ENCODE results near the gene FAM118A. TPM values are rescaled to one million over a fixed set of nuclear protein-coding genes. Genes with fewer than 3 reads are reported as not detected.

Gene FAM118A
- total and polyA plus RNA-seq, 9 of the 15 experiments (the other 6 are each of a cell fraction or from before 2014, with no cell fraction given): 17.0 to 223 (median 59.4) TPM

DNA sequence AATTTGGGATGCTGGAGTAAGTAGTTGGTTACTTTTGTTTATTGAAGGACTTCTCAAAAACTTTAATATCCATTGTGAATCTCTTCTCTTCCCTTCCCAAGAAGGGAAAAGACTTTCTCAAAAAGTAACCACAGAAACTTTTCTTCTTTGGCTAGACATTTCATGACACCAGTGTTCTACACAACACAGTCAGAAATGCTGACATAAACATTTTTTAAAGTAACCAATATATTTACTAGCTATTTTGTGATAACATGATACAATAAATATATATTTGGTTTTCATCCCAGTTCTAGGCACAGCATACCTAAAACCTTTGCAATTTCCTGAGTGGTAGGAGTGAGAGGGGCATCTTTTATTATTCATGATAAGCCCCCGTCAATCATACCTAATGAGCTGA is 47.8 kb downstream of the FAM118A start:
- Histone ChIP-seq H3K9me3 (replicated peaks; ENCODE audit: control insufficient read depth, insufficient read depth, low read depth, low read length) (no peaks in the 10 kb centered on the region), H3K4me3 (no peak overlapping the region), H3K4me2 (ENCODE audit: insufficient read depth, low read length) (no peak overlapping the region), H3K4me1 (replicated peaks in 1 of 2; ENCODE audit: control insufficient read depth in 2 of 2, insufficient read depth in 2 of 2, low read length in 2 of 2) (peaks cover 2 to 5% of the 10 kb centered on the region in 2 experiments; a peak in 3 of 5 replicates), H4K20me1 (replicated peaks; ENCODE audit: control insufficient read depth, insufficient read depth, low read length) (no peaks in the 10 kb centered on the region), H3K79me2 (ENCODE audit: control insufficient read depth, insufficient read depth, low read length) (no peaks in the 10 kb centered on the region), H3K27me3 (ENCODE audit: control insufficient read depth in 2 of 2, insufficient read depth in 2 of 2, low read length in 2 of 2) (peaks cover 3 to 4% of the 10 kb centered on the region in 2 experiments; a peak in 3 of 5 replicates), H3K27ac (ENCODE audit: extremely low read depth, low read depth, low read length) (no peak overlapping the region), H3K36me3 (ENCODE audit: control insufficient read depth, insufficient read depth, low read length) (no peaks in the 10 kb centered on the region), H3K9ac (ENCODE audit: insufficient read depth in 1 of 2, low read depth in 2 of 2, low read length in 2 of 2) (no peak overlapping the region), H3K9me1 (ENCODE audit: control insufficient read depth, insufficient read depth, low read length) (no peaks in the 10 kb centered on the region), H2AFZ (ENCODE audit: low read depth, low read length) (no peak overlapping the region)
- ChIA-PET CTCF (ENCODE audit: low intra/inter-chr PET ratio) (no interaction called here), POLR2A (interaction anchor here (0.9 to 2.0 kb wide), 2 partner anchors 10 to 14 kb away, joined by 3 to 5 read pairs; no protein-coding TSS in a partner anchor)
- DNase-seq (ENCODE audit: extremely low read depth in 1 of 4, low spot score in 3 of 4) (no peak), ATAC-seq (no peak), FAIRE-seq (no peak)
- WGBS (ENCODE audit: insufficient coverage, low coverage, missing lambda C conversion rate): 75% methylated on average over 1 of the region's 1 CpG
- no TSS peak for BruUV-seq (replicated peaks)
- in situ Hi-C loops (cut with MboI) (no loop called here), intact Hi-C loops (cut with micrococcal nuclease) (no loop called here)
- TF ChIP-seq SNIP1 (IDR thresholded peaks at IDR 0.05; ENCODE audit: low read depth) (no peak), EP300 (IDR thresholded peaks at IDR 0.05; ENCODE audit: low read length) (no peak), HNRNPUL1 (IDR thresholded peaks at IDR 0.05; ENCODE audit: low read length) (no peak), KDM2B (CRISPR knock-in tag; IDR thresholded peaks at IDR 0.05) (no peak), PCBP1 (IDR thresholded peaks at IDR 0.05; ENCODE audit: low read depth, low read length, poor library complexity, severe bottlenecking) (no peak), ZNF77 (CRISPR knock-in tag; IDR thresholded peaks at IDR 0.05) (no peak), HOXB6 (CRISPR knock-in tag; IDR thresholded peaks at IDR 0.05; ENCODE audit: borderline replicate concordance) (no peak), RFX5 (IDR thresholded peaks at IDR 0.05; ENCODE audit: low read depth, low read length) (no peak), C11orf30 (IDR thresholded peaks at IDR 0.05; ENCODE audit: low read depth) (peak; percentile 62; the same call in 1 of the 2 replicates)
- TF ChIP-seq, protein P1, sequence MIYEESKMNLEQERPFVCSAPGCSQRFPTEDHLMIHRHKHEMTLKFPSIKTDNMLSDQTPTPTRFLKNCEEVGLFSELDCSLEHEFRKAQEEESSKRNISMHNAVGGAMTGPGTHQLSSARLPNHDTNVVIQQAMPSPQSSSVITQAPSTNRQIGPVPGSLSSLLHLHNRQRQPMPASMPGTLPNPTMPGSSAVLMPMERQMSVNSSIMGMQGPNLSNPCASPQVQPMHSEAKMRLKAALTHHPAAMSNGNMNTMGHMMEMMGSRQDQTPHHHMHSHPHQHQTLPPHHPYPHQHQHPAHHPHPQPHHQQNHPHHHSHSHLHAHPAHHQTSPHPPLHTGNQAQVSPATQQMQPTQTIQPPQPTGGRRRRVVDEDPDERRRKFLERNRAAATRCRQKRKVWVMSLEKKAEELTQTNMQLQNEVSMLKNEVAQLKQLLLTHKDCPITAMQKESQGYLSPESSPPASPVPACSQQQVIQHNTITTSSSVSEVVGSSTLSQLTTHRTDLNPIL (CRISPR knock-in tag; IDR thresholded peaks at IDR 0.05): no peak
- TF ChIP-seq, protein P2, sequence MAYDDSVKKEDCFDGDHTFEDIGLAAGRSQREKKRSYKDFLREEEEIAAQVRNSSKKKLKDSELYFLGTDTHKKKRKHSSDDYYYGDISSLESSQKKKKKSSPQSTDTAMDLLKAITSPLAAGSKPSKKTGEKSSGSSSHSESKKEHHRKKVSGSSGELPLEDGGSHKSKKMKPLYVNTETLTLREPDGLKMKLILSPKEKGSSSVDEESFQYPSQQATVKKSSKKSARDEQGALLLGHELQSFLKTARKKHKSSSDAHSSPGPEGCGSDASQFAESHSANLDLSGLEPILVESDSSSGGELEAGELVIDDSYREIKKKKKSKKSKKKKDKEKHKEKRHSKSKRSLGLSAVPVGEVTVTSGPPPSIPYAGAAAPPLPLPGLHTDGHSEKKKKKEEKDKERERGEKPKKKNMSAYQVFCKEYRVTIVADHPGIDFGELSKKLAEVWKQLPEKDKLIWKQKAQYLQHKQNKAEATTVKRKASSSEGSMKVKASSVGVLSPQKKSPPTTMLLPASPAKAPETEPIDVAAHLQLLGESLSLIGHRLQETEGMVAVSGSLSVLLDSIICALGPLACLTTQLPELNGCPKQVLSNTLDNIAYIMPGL (CRISPR knock-in tag; IDR thresholded peaks at IDR 0.05): no peak
- TF ChIP-seq, protein P3, sequence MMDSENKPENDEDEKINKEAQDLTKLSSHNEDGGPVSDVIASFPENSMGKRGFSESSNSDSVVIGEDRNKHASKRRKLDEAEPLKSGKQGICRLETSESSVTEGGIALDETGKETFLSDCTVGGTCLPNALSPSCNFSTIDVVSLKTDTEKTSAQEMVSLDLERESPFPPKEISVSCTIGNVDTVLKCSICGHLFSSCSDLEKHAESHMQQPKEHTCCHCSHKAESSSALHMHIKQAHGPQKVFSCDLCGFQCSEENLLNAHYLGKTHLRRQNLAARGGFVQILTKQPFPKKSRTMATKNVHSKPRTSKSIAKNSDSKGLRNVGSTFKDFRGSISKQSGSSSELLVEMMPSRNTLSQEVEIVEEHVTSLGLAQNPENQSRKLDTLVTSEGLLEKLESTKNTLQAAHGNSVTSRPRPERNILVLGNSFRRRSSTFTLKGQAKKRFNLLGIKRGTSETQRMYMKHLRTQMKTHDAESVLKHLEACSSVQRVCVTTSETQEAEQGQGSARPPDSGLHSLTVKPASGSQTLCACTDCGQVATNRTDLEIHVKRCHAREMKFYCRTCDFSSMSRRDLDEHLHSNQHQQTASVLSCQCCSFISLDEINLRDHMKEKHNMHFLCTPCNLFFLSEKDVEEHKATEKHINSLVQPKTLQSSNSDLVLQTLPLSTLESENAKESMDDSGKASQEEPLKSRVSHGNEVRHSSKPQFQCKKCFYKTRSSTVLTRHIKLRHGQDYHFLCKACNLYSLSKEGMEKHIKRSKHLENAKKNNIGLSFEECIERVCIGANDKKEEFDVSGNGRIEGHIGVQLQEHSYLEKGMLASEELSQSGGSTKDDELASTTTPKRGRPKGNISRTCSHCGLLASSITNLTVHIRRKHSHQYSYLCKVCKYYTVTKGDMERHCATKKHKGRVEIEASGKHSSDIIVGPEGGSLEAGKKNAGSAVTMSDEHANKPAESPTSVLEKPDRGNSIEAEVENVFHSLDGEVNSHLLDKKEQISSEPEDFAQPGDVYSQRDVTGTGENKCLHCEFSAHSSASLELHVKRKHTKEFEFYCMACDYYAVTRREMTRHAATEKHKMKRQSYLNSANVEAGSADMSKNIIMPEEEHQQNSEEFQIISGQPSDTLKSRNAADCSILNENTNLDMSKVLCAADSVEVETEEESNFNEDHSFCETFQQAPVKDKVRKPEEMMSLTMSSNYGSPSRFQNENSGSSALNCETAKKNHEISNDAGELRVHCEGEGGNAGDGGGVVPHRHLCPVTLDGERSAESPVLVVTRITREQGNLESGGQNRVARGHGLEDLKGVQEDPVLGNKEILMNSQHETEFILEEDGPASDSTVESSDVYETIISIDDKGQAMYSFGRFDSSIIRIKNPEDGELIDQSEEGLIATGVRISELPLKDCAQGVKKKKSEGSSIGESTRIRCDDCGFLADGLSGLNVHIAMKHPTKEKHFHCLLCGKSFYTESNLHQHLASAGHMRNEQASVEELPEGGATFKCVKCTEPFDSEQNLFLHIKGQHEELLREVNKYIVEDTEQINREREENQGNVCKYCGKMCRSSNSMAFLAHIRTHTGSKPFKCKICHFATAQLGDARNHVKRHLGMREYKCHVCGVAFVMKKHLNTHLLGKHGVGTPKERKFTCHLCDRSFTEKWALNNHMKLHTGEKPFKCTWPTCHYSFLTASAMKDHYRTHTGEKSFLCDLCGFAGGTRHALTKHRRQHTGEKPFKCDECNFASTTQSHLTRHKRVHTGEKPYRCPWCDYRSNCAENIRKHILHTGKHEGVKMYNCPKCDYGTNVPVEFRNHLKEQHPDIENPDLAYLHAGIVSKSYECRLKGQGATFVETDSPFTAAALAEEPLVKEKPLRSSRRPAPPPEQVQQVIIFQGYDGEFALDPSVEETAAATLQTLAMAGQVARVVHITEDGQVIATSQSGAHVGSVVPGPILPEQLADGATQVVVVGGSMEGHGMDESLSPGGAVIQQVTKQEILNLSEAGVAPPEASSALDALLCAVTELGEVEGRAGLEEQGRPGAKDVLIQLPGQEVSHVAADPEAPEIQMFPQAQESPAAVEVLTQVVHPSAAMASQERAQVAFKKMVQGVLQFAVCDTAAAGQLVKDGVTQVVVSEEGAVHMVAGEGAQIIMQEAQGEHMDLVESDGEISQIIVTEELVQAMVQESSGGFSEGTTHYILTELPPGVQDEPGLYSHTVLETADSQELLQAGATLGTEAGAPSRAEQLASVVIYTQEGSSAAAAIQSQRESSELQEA (IDR thresholded peaks at IDR 0.05; ENCODE audit: low read depth): no peak

All from K562 (cell line).